ENCODE results near the gene LSAMP.

LSAMP gene

DNA sequence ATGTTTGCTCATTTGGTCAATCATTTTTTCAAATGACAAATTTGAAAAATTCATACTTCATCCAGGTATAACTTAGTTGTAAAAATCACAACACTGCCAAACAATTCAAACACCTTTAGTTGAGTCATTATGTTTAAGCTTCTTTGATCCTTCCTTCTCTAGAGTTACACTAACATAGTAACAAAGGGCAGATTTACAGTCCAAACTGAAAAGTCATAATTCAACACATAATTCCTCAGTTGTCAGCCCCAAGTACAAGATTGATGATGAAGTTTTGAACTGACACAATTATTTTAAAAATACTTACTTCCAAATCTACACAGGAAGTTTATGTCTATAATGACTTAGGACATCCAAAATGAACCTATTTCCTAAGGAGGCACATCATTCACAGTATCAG lies 264.1 kb downstream of the LSAMP start:
- no peaks in the 10 kb centered on the region for H3K27me3 ChIP-seq (ENCODE audit: control insufficient read depth, insufficient read depth, low read length)
- H3K4me1 ChIP-seq (ENCODE audit: control insufficient read depth, insufficient read depth, low read length), result no peaks in the 10 kb centered on the region
- H3K36me3 ChIP-seq (ENCODE audit: insufficient read depth, low read length), result no peaks in the 10 kb centered on the region
- no peak overlapping the region for H3K4me2 ChIP-seq (ENCODE audit: low read length)
- no peaks in the 10 kb centered on the region for H3K9me3 ChIP-seq (replicated peaks; ENCODE audit: low read length)
- no peak overlapping the region for H3K9ac ChIP-seq (ENCODE audit: low read depth, low read length)
- H3K4me3 ChIP-seq (ENCODE audit: low read length), result no peak overlapping the region

- H3K4me1 ChIP-seq (ENCODE audit: control insufficient read depth, insufficient read depth, low read length), result no peaks in the 10 kb centered on the region
- no peak overlapping the region for H3K9ac ChIP-seq (ENCODE audit: low read depth, low read length)
- H3K4me3 ChIP-seq (ENCODE audit: low read length), result no peak overlapping the region
- H3K36me3 ChIP-seq (ENCODE audit: insufficient read depth, low read length), result no peaks in the 10 kb centered on the region
- H3K27me3 ChIP-seq (ENCODE audit: control insufficient read depth, insufficient read depth, low read length), result no peaks in the 10 kb centered on the region
- H3K9me3 ChIP-seq (replicated peaks; ENCODE audit: low read length), result no peaks in the 10 kb centered on the region
- H3K4me2 ChIP-seq (ENCODE audit: low read length), result no peak overlapping the region
Measured at GRCh38 chr3:116179091-116179490, 266.2 kb downstream of the LSAMP start.

DNA sequence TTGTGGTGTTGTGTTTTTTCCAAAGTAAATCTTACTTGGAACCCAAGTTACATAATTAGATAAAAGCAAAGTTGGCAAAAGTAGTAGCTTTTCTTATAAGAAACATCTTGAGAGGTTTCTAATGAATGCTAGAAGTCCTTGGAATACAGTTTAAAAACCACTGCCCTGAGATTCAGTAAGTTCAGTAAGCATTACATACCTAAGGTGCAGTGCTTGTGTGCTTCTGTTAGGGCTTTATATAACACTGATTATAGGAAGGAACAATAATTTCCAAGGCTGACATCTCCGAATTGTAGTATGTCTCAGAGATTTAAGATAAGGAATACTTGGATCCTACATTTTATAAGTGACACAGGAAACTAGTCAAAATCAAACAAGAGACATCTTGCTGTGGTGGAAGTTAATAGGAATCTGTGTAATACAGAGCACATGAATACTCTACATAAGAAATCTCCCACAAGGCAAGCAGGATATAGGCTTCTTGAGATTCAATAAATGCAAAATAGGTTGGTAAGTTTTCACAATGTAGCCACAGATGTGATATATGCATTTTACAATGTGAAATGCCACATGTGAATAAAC lies 268.2 kb downstream of the LSAMP start:
- Histone ChIP-seq H3K4me2 (ENCODE audit: low read length) (no peak overlapping the region), H3K27me3 (ENCODE audit: control insufficient read depth, insufficient read depth, low read length) (no peaks in the 10 kb centered on the region), H3K36me3 (ENCODE audit: insufficient read depth, low read length) (no peaks in the 10 kb centered on the region), H3K4me3 (ENCODE audit: low read length) (no peak overlapping the region), H3K4me1 (ENCODE audit: control insufficient read depth, insufficient read depth, low read length) (no peaks in the 10 kb centered on the region), H3K9ac (ENCODE audit: low read depth, low read length) (no peak overlapping the region), H3K9me3 (replicated peaks; ENCODE audit: low read length) (no peaks in the 10 kb centered on the region)

DNA sequence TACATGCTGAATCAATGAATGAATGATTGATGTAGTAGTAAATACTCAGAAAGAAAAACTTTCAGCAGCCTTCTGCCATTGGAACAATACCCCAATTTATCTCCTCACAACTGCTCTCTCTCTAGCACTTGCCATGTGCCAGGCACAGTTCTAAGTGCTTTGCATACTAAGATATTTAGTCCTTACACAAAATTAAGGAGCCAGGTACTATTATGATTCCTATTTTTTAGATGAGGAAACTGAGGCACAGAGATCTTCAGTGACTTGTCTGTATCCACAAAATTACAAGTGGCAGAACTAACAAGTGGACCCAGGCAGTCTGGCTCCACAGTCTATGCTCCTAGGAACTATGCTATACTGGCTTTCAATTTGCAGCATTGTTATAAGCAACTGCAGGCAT lies 279.2 kb downstream of the LSAMP start:
- no peaks in the 10 kb centered on the region for H3K27me3 ChIP-seq (ENCODE audit: control insufficient read depth, insufficient read depth, low read length)
- no peak overlapping the region for H3K4me2 ChIP-seq (ENCODE audit: low read length)
- no peaks in the 10 kb centered on the region for H3K4me1 ChIP-seq (ENCODE audit: control insufficient read depth, insufficient read depth, low read length)
- H3K4me3 ChIP-seq (ENCODE audit: low read length), result no peak overlapping the region
- no peaks in the 10 kb centered on the region for H3K36me3 ChIP-seq (ENCODE audit: insufficient read depth, low read length)
- H3K9me3 ChIP-seq (replicated peaks; ENCODE audit: low read length), result no peaks in the 10 kb centered on the region
- no peak overlapping the region for H3K9ac ChIP-seq (ENCODE audit: low read depth, low read length)

DNA sequence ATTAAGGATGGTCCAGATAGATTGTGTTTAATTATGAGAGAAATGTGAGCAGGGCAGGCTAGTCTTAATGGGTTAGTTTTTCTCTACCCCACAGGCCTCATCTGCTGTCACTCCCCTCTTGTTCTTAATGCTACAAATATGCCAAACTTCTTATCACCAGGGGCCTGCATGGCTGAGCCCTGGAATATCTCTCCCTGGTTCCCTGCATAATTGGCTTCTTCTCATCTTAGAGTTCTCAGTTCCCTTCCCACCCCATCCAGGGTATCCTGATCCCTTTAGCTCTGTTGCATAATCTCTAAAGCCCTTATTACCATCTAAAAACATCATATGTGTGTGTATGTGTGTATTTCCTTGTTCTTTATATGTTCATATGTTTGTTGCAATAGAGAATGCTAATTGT lies 279.6 kb downstream of the LSAMP start:
- H3K36me3 ChIP-seq (ENCODE audit: insufficient read depth, low read length), result no peaks in the 10 kb centered on the region
- no peak overlapping the region for H3K4me3 ChIP-seq (ENCODE audit: low read length)
- no peaks in the 10 kb centered on the region for H3K9me3 ChIP-seq (replicated peaks; ENCODE audit: low read length)
- H3K4me1 ChIP-seq (ENCODE audit: control insufficient read depth, insufficient read depth, low read length), result no peaks in the 10 kb centered on the region
- no peak overlapping the region for H3K4me2 ChIP-seq (ENCODE audit: low read length)
- H3K27me3 ChIP-seq (ENCODE audit: control insufficient read depth, insufficient read depth, low read length), result no peaks in the 10 kb centered on the region
- no peak overlapping the region for H3K9ac ChIP-seq (ENCODE audit: low read depth, low read length)

- Histone ChIP-seq H3K4me2 (ENCODE audit: low read length) (no peak overlapping the region), H3K9me3 (replicated peaks; ENCODE audit: low read length) (no peaks in the 10 kb centered on the region), H3K36me3 (ENCODE audit: insufficient read depth, low read length) (no peaks in the 10 kb centered on the region), H3K27me3 (ENCODE audit: control insufficient read depth, insufficient read depth, low read length) (no peaks in the 10 kb centered on the region), H3K9ac (ENCODE audit: low read depth, low read length) (no peak overlapping the region), H3K4me3 (ENCODE audit: low read length) (no peak overlapping the region), H3K4me1 (ENCODE audit: control insufficient read depth, insufficient read depth, low read length) (no peaks in the 10 kb centered on the region)
Measured at GRCh38 chr3:116165135-116165534, 280.2 kb downstream of the LSAMP start.

DNA sequence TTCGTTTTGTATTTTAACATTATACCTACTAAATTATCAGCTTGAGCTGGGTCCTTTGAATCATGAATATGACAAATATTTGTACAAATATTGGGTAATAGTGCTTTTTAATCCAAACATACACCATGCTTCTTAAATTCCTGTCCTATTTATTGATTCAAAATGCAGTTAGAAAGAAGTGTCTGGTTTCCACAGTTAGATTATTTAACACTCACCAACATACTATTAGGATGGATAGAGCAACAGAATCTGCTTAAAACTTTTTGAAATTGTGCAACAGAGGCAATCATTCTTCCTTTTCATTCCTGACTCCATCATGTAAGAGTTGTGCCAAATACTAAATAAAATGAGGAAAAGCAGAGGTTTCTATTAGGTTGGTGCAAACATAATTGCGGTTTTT lies 281.2 kb downstream of the LSAMP start:
- H3K9me3 ChIP-seq (replicated peaks; ENCODE audit: low read length), result no peaks in the 10 kb centered on the region
- H3K4me3 ChIP-seq (ENCODE audit: low read length), result no peak overlapping the region
- no peak overlapping the region for H3K9ac ChIP-seq (ENCODE audit: low read depth, low read length)
- no peaks in the 10 kb centered on the region for H3K4me1 ChIP-seq (ENCODE audit: control insufficient read depth, insufficient read depth, low read length)
- H3K36me3 ChIP-seq (ENCODE audit: insufficient read depth, low read length), result no peaks in the 10 kb centered on the region
- H3K4me2 ChIP-seq (ENCODE audit: low read length), result no peak overlapping the region
- H3K27me3 ChIP-seq (ENCODE audit: control insufficient read depth, insufficient read depth, low read length), result no peaks in the 10 kb centered on the region

DNA sequence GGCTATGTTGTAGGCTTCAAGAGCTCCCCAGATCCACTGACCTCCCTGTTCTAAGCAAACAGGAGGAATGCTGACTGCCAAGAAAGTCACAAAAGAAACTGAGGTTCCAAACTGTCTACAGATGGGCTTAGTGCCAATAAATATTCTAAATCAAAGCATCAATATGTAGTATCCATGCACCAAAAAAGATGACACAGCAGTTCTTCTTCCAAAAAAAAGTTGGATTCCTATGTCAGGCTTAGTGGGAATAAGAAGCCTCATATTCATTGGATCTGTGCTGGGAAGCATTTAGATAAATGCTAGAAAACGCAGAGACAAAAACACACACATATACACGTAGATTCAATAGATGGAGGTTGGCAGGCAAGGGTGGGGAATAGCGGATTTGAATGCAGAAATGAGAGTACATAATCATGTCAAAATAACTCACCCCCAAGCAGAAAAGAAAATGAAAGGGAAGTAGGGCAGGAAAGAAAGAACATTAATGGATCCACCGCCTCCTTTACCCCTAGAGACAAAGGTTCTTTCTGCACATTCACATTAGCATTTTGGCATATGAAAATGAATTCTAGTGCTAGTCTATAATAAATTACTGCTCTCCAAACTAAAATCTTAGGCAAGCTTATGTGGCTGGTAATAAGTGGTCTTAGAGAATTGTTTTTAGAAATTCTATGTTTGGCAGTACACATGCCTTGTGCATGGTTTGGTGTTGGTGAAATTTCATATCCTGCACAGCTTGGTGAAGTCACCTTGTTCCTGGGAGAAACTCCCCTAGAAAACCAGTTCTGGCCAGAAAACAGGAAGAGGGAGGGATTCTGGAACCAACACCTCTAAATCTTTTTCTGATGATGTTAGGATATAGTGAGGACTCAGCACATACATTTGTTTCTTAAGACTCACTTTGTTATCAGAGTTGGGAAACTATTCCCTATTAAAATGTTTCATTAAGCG lies 283.4 kb downstream of the LSAMP start:
- Histone ChIP-seq H3K4me1 (ENCODE audit: control insufficient read depth, insufficient read depth, low read length) (no peaks in the 10 kb centered on the region), H3K4me2 (ENCODE audit: low read length) (no peak overlapping the region), H3K27me3 (ENCODE audit: control insufficient read depth, insufficient read depth, low read length) (no peaks in the 10 kb centered on the region), H3K4me3 (ENCODE audit: low read length) (no peak overlapping the region), H3K36me3 (ENCODE audit: insufficient read depth, low read length) (no peaks in the 10 kb centered on the region), H3K9me3 (replicated peaks; ENCODE audit: low read length) (no peaks in the 10 kb centered on the region), H3K9ac (ENCODE audit: low read depth, low read length) (no peak overlapping the region)

DNA sequence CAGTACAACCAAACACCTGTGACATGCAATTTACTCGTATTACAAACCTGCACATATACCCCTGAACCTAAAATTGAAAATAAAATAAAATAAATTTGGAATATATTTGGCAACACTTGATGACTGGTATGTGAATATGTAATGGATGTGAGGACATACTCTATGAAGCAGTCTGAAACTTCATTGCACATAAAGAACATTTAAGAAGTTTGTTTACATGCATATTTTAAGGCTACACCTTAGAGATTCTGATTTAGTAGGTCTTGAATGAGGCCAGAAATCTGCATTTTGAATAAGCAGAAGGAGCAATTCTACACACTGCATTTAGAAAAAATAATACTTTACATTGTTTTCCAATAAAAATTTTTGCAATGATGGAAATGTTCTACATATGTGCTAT lies 284.7 kb downstream of the LSAMP start:
- no peaks in the 10 kb centered on the region for H3K27me3 ChIP-seq (ENCODE audit: control insufficient read depth, insufficient read depth, low read length)
- no peak overlapping the region for H3K4me2 ChIP-seq (ENCODE audit: low read length)
- H3K4me1 ChIP-seq (ENCODE audit: control insufficient read depth, insufficient read depth, low read length), result no peaks in the 10 kb centered on the region
- no peaks in the 10 kb centered on the region for H3K9me3 ChIP-seq (replicated peaks; ENCODE audit: low read length)
- no peak overlapping the region for H3K9ac ChIP-seq (ENCODE audit: low read depth, low read length)
- H3K36me3 ChIP-seq (ENCODE audit: insufficient read depth, low read length), result no peaks in the 10 kb centered on the region
- no peak overlapping the region for H3K4me3 ChIP-seq (ENCODE audit: low read length)

DNA sequence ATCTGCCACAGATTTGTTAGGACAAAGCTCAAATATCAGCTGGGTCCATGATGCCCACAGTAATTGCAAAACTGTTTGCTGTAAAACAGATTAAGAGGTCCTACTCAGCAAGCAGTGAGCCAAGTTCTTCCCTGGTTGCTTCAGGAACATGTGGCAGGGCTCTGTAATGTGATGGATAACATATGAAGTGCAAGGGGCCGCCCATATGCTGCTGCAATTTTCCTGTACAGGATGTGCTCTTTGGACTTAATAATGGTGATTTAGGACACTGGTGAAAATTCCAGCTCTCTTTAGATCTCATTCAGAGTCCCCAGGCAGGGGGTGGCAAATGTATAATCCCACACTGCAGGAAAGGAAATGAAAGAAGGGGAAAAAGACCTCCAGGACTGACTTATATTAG lies 289.4 kb downstream of the LSAMP start:
- H3K4me3 ChIP-seq (ENCODE audit: low read length), result no peak overlapping the region
- no peaks in the 10 kb centered on the region for H3K27me3 ChIP-seq (ENCODE audit: control insufficient read depth, insufficient read depth, low read length)
- no peaks in the 10 kb centered on the region for H3K4me1 ChIP-seq (ENCODE audit: control insufficient read depth, insufficient read depth, low read length)
- H3K9ac ChIP-seq (ENCODE audit: low read depth, low read length), result no peak overlapping the region
- H3K36me3 ChIP-seq (ENCODE audit: insufficient read depth, low read length), result no peaks in the 10 kb centered on the region
- no peaks in the 10 kb centered on the region for H3K9me3 ChIP-seq (replicated peaks; ENCODE audit: low read length)
- H3K4me2 ChIP-seq (ENCODE audit: low read length), result no peak overlapping the region

GRCh38 chr3:116154389-116154788 lies 290.9 kb downstream of the LSAMP start:
- no peaks in the 10 kb centered on the region for H3K36me3 ChIP-seq (ENCODE audit: insufficient read depth, low read length)
- no peaks in the 10 kb centered on the region for H3K27me3 ChIP-seq (ENCODE audit: control insufficient read depth, insufficient read depth, low read length)
- H3K4me1 ChIP-seq (ENCODE audit: control insufficient read depth, insufficient read depth, low read length), result peaks cover 5% of the 10 kb centered on the region
- no peak overlapping the region for H3K4me2 ChIP-seq (ENCODE audit: low read length)
- no peak overlapping the region for H3K4me3 ChIP-seq (ENCODE audit: low read length)
- no peak overlapping the region for H3K9ac ChIP-seq (ENCODE audit: low read depth, low read length)
- no peaks in the 10 kb centered on the region for H3K9me3 ChIP-seq (replicated peaks; ENCODE audit: low read length)

DNA sequence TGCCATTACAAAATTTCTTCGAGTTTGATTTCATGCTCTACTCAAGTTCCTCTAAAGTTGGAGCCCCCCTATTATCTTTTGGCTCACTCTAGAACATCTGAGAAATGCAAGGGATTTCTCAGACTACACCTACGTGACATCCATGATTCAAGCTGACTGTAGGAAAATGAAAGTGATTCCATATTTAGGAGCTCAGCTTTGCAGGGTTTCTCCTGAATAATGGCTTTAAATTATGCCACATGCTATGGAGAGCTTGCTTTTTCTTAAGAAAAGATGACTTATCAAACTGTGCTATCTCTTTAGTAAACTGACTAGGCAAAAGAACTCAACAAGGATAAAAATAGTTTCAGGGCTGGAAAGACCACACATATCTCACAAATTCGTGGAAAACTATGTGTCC lies 292.1 kb downstream of the LSAMP start:
- Histone ChIP-seq H3K9me3 (replicated peaks; ENCODE audit: low read length) (no peaks in the 10 kb centered on the region), H3K36me3 (ENCODE audit: insufficient read depth, low read length) (no peaks in the 10 kb centered on the region), H3K4me1 (ENCODE audit: control insufficient read depth, insufficient read depth, low read length) (peaks cover 12% of the 10 kb centered on the region), H3K4me3 (ENCODE audit: low read length) (no peak overlapping the region), H3K27me3 (ENCODE audit: control insufficient read depth, insufficient read depth, low read length) (no peaks in the 10 kb centered on the region), H3K4me2 (ENCODE audit: low read length) (no peak overlapping the region), H3K9ac (ENCODE audit: low read depth, low read length) (no peak overlapping the region)
